Psoas muscle (tissue), 8 donors: ENCODE measurements around the gene ZBTB22. TPM values are rescaled to one million over a fixed set of nuclear protein-coding genes. Genes with fewer than 3 reads are reported as not detected.
"Not testable (repeated sequence)": the region's sequence is repeated elsewhere in the genome, so short reads cannot be mapped to it uniquely, and the experiment has no call there.

Source experiments
- ATAC-seq, 4 donors: fragments of 200-7000 bp; cut with Tn5 transposase; one replicate each; pipeline ENCODE4 v1.9.1; 2020; ENCODE audit warnings: moderate library complexity in 3 of 4, mild to moderate bottlenecking in 2 of 4
- DNase-seq, 2 donors: peaks; one replicate each; pipeline ENCODE4 v3.0.0-alpha.2; 2020
- H3K27ac ChIP-seq: fragments of 200-600 bp; one replicate; pipeline ENCODE4 v1.8.0; 2022
- H3K27me3 ChIP-seq, 3 donors: fragments of 200-600 bp in 1 of 3; one replicate each; pipeline versions ENCODE4 v1.6.1 to v1.8.0; 2013 to 2022; ENCODE audit warnings: low read length in 2 of 3, mild to moderate bottlenecking in 2 of 3, moderate library complexity in 1 of 3; ENCODE audit not compliant: insufficient read depth in 3 of 3
- H3K36me3 ChIP-seq, 2 donors: fragments of 200-600 bp in 1 of 2; one replicate each; pipeline versions ENCODE4 v1.6.1 to v1.8.0; 2013 to 2022; ENCODE audit warnings: low read depth in 1 of 2, mild to moderate bottlenecking in 1 of 2, moderate library complexity in 1 of 2; ENCODE audit not compliant: insufficient read depth in 1 of 2
- H3K4me1 ChIP-seq: fragments of 200-600 bp; one replicate; pipeline ENCODE4 v1.8.0; 2022
- H3K4me3 ChIP-seq: fragments of 200-600 bp; one replicate; pipeline ENCODE4 v1.8.0; 2022; ENCODE audit warnings: mild to moderate bottlenecking
- H3K9me3 ChIP-seq: fragments of 200-600 bp; one replicate; pipeline ENCODE4 v1.8.0; 2022
- WGBS, 3 donors: extraction: QIAGEN DNeasy Blood & Tissue Kit; methylation state at CpG; one replicate each; pipeline versions ENCODE4 v1.1.6 to v1.1.7; 2013; 5-methylcytosine and 5-hydroxymethylcytosine counted together
- intact Hi-C, 2 donors: fragments of 100-400 bp; cut with DNase I; formaldehyde crosslinking; loops; one replicate each; pipeline versions ENCODE4 v1.11.0 to v1.14.2; 2022
- polyA plus RNA-seq, 3 donors: library from polyadenylated mRNA; stranded (reverse); fragments of 200-250 nt; gene quantifications; one replicate each; pipeline ENCODE4 v1.2.3, GENCODE V29; 2013
- total RNA-seq, 4 donors: library from RNA; stranded (reverse); fragmentation: NEBNext Ultra II Directional in 2 of 4; extraction: Animal tissue kit (Norgen Biotek cat#: 25700) in 2 of 4; gene quantifications; one replicate each; pipeline versions ENCODE4 v1.2.1 to v1.2.4, GENCODE V29; 2021 to 2023
- TF ChIP-seq, protein P1 (sequence below): fragments of 200-600 bp; IDR thresholded peaks from one replicate; pipeline ENCODE4 v1.8.0; 2022; ENCODE audit warnings: antibody characterized with exemption
- donor health status: healthy with polysubstance abuse.
- donor health status: DM: no; HTN: no; CAD: no; lungs with moderate emphysema.
- donor health status: Bipolar disorder and iron deficiency.
- donor health status: healthy.
- donor health status: DM: yes; HTN: yes; CAD: no.
- donor health status: DM: no; HTN: no; CAD: no.
- donor health status: DM: no; HTN: no; CAD: no.
- donor health status: DM: yes; HTN: yes; CAD: no.

ZBTB22 gene
- total and polyA plus RNA-seq, 7 donors, result 4.7 to 19.7 (median 8.4) TPM

DNA sequence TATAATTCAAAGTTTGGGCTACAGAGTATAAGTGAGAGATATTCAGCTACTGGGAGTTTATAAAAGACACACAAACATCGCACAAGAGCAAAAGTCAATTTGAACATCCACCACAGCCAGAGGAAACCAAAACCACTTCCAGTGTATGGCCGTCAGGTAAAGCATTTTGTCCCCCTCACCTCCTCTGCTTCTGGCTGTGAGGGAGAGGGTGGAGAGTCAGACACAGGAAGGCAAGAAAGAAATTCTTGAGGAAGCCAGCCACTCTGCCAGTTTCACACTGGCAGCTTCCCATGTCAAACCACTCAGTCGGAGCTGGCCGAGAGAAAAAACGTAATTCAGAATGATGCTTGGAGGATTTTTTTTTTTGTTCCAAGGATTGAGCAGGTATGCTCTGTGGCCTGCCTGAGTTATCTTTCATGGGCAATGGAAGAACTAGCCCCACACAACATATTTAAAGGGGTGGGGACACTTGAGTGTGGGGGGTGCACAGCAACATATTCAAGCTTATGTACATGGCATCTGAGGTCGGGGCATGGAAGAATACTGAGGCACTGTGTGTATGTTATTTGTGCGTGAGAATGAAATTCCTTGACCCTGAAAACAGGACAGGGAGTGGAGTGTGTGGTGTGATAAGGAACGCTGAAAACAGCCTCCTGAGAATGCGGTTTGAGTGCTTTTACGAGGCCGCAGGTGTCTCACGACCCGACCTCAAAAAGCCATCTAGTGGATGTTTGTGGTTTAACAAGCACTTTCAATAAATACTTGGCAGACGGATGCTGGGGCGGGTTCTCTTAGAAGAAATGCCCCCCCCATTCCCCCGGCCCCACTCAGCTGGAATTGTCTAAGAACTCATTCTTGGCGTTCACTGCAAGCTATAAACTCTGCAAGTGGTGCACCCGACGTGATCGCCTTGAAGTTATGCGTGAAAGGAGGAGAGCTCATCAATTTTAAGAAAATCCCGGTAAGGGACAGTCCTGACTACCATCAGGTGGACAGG lies 27.5 kb upstream of the ZBTB22 start:
- ATAC-seq, result peak; percentile 13 to 74 (median 30)
- TF ChIP-seq, protein P1, sequence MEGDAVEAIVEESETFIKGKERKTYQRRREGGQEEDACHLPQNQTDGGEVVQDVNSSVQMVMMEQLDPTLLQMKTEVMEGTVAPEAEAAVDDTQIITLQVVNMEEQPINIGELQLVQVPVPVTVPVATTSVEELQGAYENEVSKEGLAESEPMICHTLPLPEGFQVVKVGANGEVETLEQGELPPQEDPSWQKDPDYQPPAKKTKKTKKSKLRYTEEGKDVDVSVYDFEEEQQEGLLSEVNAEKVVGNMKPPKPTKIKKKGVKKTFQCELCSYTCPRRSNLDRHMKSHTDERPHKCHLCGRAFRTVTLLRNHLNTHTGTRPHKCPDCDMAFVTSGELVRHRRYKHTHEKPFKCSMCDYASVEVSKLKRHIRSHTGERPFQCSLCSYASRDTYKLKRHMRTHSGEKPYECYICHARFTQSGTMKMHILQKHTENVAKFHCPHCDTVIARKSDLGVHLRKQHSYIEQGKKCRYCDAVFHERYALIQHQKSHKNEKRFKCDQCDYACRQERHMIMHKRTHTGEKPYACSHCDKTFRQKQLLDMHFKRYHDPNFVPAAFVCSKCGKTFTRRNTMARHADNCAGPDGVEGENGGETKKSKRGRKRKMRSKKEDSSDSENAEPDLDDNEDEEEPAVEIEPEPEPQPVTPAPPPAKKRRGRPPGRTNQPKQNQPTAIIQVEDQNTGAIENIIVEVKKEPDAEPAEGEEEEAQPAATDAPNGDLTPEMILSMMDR, result peak; percentile 51
- H3K27me3 ChIP-seq, result no peaks in the 10 kb centered on the region
- intact Hi-C loops, result no loop called here
- H3K4me1 ChIP-seq, result no peaks in the 10 kb centered on the region
- 20 to 24% (median 22%) methylated on average over 22 of the region's 22 CpGs for WGBS, 3 donors
- H3K9me3 ChIP-seq, result no peaks in the 10 kb centered on the region
- peak; percentile 57 to 64 for DNase-seq
- H3K27ac ChIP-seq, result no peak overlapping the region
- H3K4me3 ChIP-seq, result no peak overlapping the region
- H3K36me3 ChIP-seq, result no peaks in the 10 kb centered on the region

DNA sequence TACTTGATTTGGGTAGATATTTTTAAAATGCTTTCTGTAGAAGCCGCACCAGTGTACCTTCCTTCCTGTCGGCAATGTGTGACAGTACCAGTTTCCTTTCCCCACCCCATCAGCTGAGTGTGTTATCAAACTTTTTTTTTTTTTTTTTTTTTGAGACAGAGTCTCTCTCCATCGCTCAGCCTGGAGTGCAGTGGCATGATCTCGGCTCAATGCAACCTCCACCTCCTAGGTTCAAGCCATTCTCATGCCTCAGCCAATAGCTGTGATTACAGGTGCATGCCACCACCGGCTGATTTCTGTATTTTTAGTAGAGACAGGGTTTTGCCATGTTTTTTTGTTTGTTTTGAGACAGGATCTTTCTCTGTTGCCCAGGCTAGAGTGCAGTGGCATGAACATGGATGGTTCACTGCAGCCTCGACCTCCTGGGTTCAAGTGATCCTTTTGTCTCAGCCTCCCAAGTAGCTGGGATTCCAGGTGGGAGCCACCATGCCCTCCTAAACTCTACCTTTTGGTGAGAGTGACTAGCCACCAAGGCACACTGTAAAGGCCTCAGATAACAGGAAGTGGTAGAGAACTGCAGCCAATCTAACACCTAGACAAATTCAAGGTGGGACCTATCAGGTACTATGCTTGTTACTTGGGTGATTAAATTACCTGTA lies 26.5 kb upstream of the ZBTB22 start:
- H3K27me3 ChIP-seq, result no peaks in the 10 kb centered on the region
- no peaks in the 10 kb centered on the region for H3K36me3 ChIP-seq
- TF ChIP-seq, protein P1, result no peak
- ATAC-seq (no peak), DNase-seq (no peak)
- intact Hi-C loops, result no loop called here
- WGBS, 3 donors, result 72 to 83% (median 76%) methylated on average over 6 of the region's 6 CpGs
- H3K4me3 ChIP-seq, result no peak overlapping the region
- no peaks in the 10 kb centered on the region for H3K9me3 ChIP-seq
- no peaks in the 10 kb centered on the region for H3K4me1 ChIP-seq
- no peak overlapping the region for H3K27ac ChIP-seq

DNA sequence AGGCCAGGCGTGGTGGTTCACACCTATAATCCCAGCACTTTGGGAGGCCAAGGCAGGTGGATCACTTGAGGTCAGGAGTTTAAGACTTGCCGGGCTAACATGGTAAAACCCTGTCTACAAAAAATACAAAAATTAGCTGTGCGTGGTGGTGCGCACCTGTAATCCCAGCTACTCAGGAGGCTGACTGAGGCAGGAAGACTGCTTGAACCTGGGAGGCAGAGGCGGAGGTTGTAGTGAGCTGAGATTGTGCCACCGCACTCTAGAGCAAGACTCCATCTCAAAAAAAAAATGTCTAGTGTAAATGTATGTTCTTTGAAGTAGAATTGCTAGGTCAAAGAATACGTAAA lies 26.0 kb upstream of the ZBTB22 start:
- H3K36me3 ChIP-seq, H3K4me1 ChIP-seq, intact Hi-C loops, H3K4me3 ChIP-seq, H3K9me3 ChIP-seq, DNase-seq, H3K27me3 ChIP-seq, H3K27ac ChIP-seq, ATAC-seq: not testable (repeated sequence)
- WGBS, 3 donors, result 91 to 95% (median 91%) methylated on average over 7 of the region's 7 CpGs

DNA sequence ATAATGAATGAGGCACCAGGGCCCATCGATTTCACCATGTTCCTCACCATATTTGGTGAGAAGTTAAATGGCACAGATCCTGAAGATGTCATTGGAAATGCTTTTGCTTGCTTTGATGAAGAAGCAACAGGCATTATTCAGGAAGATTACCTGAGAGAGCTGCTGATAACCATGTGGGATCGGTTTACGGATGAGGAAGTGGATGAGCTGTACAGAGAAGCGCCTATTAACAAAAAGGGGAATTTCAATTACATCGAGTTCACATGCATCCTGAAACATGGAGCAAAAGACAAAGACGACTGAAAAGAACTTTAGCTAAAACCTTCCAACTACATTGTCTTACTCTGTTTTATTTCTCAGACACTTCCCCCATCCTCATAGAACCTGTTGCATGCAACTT lies 21.6 kb upstream of the ZBTB22 start:
- intact Hi-C loops, result no loop called here
- Histone ChIP-seq H3K27ac (no peak overlapping the region), H3K27me3 (no peaks in the 10 kb centered on the region), H3K4me1 (no peaks in the 10 kb centered on the region), H3K36me3 (no peaks in the 10 kb centered on the region), H3K4me3 (no peak overlapping the region), H3K9me3 (no peaks in the 10 kb centered on the region)
- ATAC-seq, result no peak
- no peak for DNase-seq
- TF ChIP-seq, protein P1, result no peak
- 82 to 91% (median 84%) methylated on average over 6 of the region's 6 CpGs for WGBS, 3 donors

DNA sequence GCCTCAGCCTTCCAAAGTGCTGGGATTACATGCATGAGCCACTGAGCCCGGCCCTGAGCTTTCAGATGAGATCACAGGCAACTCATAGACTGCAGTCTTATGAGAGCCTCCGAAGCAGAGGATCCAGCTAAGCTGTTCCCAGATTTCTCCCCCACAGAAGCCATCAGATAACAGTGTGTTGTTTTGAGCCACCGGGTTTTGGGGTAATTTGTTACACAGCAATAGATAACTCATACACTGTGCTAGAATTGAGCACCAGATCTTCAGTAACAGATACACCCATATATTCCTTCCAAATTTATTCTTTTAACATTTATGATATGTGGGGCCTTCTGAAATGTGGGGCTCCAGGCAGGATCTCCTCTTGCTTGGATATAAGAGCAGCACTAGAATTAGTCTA lies 19.0 kb upstream of the ZBTB22 start:
- WGBS, 3 donors, result 81 to 85% (median 85%) methylated on average over 3 of the region's 3 CpGs
- H3K27ac ChIP-seq, result no peak overlapping the region
- no peak overlapping the region for H3K4me3 ChIP-seq
- no peaks in the 10 kb centered on the region for H3K9me3 ChIP-seq
- TF ChIP-seq, protein P1, result no peak
- H3K4me1 ChIP-seq, result no peaks in the 10 kb centered on the region
- intact Hi-C loops, result no loop called here
- ATAC-seq, result no peak
- H3K27me3 ChIP-seq, result no peaks in the 10 kb centered on the region
- no peak for DNase-seq
- H3K36me3 ChIP-seq, result no peaks in the 10 kb centered on the region
